WERI-Rb-1 (cell line): ENCODE results near the gene CALCOCO2.
A peak's percentile ranks its signal among the peaks of the same experiment; 100 is the strongest.
"Not testable (repeated sequence)": the region's sequence is repeated elsewhere in the genome, so short reads cannot be mapped to it uniquely, and the experiment has no call there.

Experiments used
- DNase-seq: peaks from one replicate; pipeline ENCODE4 v3.0.0-alpha.2; 2020
- H3K27ac ChIP-seq: fragments of 250-450 bp; sonication (Bioruptor Pico); 2 replicates; pipeline ENCODE4 v1.5.1; 2020; ENCODE audit warnings: mild to moderate bottlenecking, moderate library complexity
- H3K27me3 ChIP-seq: fragments of 250-450 bp; sonication (Bioruptor Pico); 2 replicates; pipeline ENCODE4 v1.5.1; 2021; ENCODE audit warnings: mild to moderate bottlenecking, low read depth, moderate library complexity; ENCODE audit not compliant: insufficient read depth, severe bottlenecking
- H3K36me3 ChIP-seq: fragments of 250-450 bp; sonication (Bioruptor Pico); 2 replicates; pipeline ENCODE4 v1.5.1; 2020; ENCODE audit warnings: mild to moderate bottlenecking, moderate library complexity
- H3K4me3 ChIP-seq: 2 replicates; pipeline ENCODE4 v1.5.1; 2011; ENCODE audit warnings: low read depth, mild to moderate bottlenecking, control low read depth, low read length
- H3K9me3 ChIP-seq: fragments of 250-450 bp; sonication (Bioruptor Pico); 2 replicates; pipeline ENCODE4 v1.5.1; 2021; ENCODE audit warnings: mild to moderate bottlenecking, moderate library complexity; ENCODE audit not compliant: severe bottlenecking
- CTCF ChIP-seq: IDR thresholded peaks from 2 replicates; pipeline ENCODE4 v1.5.1; 2011; ENCODE audit warnings: low read depth, mild to moderate bottlenecking, control low read depth, inconsistent platforms, low read length

Gene CALCOCO2

GRCh38 chr17:48818361-48818841 is 12.4 kb upstream of the CALCOCO2 start:
- no peak overlapping the region for H3K4me3 ChIP-seq
- 0 out of 2 replicates have a peak, but pooled peaks have one; percentile 6 for TF ChIP-seq CTCF
- H3K36me3 ChIP-seq: no peaks in the 10 kb centered on the region
- H3K9me3 ChIP-seq: no peaks in the 10 kb centered on the region
- H3K27me3 ChIP-seq: peaks cover 19% of the 10 kb centered on the region
- H3K27ac ChIP-seq: peak overlapping the region; percentile 51
- DNase-seq: peak; percentile 86

- Histone ChIP-seq H3K36me3 (no peaks in the 10 kb centered on the region), H3K9me3 (no peaks in the 10 kb centered on the region), H3K4me3 (no peak overlapping the region), H3K27ac (no peak overlapping the region), H3K27me3 (peaks cover 19% of the 10 kb centered on the region)
- DNase-seq: no peak
- TF ChIP-seq CTCF: no peak
Observed at GRCh38 chr17:48819466-48819865, 11.4 kb upstream of the CALCOCO2 start.

GRCh38 chr17:48820936-48821335 is 9.9 kb upstream of the CALCOCO2 start:
- not testable (repeated sequence) for H3K27me3 ChIP-seq, H3K36me3 ChIP-seq, DNase-seq, H3K4me3 ChIP-seq, H3K9me3 ChIP-seq, H3K27ac ChIP-seq

GRCh38 chr17:48825446-48826381 is 5.1 kb upstream of the CALCOCO2 start:
- Histone ChIP-seq H3K36me3 (no peaks in the 10 kb centered on the region), H3K4me3 (no peak overlapping the region), H3K27me3 (no peaks in the 10 kb centered on the region), H3K27ac (no peak overlapping the region), H3K9me3 (no peaks in the 10 kb centered on the region)
- no peak for DNase-seq
- no peak for TF ChIP-seq CTCF

- H3K36me3 ChIP-seq: 0 out of 2 replicates have a peak, but pooled peaks cover 2% of the 10 kb centered on the region
- peak overlapping the region; percentile 80 for H3K27ac ChIP-seq
- peak overlapping the region; percentile 87 for H3K4me3 ChIP-seq
- no peaks in the 10 kb centered on the region for H3K9me3 ChIP-seq
- no peak for DNase-seq
- TF ChIP-seq CTCF: no peak
- no peaks in the 10 kb centered on the region for H3K27me3 ChIP-seq
Observed at GRCh38 chr17:48831549-48831883, 681 bp downstream of the CALCOCO2 start.

GRCh38 chr17:48834973-48835372 is 4.1 kb downstream of the CALCOCO2 start:
- no peaks in the 10 kb centered on the region for H3K9me3 ChIP-seq
- H3K4me3 ChIP-seq: no peak overlapping the region
- peaks cover 2% of the 10 kb centered on the region; the same call in 1 of the 2 replicates for H3K36me3 ChIP-seq
- no peak for TF ChIP-seq CTCF
- H3K27me3 ChIP-seq: no peaks in the 10 kb centered on the region
- no peak for DNase-seq
- H3K27ac ChIP-seq: no peak overlapping the region
